HEK293 (cell line): Measurements from ENCODE around the gene PTMA.

Experiments
- FEZF1 ChIP-seq: fragments of 450-650 bp; formaldehyde crosslinking; IDR thresholded peaks from 2 replicates; pipeline ENCODE4 v1.5.1; 2016; ENCODE audit warnings: missing biosample characterization, missing genetic modification characterization
- GFI1B ChIP-seq: fragments of 450-650 bp; formaldehyde crosslinking; IDR thresholded peaks from 2 replicates; pipeline ENCODE4 v1.5.1; 2016; ENCODE audit warnings: missing biosample characterization, missing genetic modification characterization
- HOXC10 ChIP-seq: sonication (generic); formaldehyde crosslinking; IDR thresholded peaks from 2 replicates; pipeline ENCODE4 v1.8.1; 2023; ENCODE audit warnings: mild to moderate bottlenecking, missing genetic modification reagents
- IKZF3 ChIP-seq: fragments of 450-650 bp; IDR thresholded peaks from 2 replicates; pipeline ENCODE4 v1.5.0; 2018; ENCODE audit warnings: missing biosample characterization, mild to moderate bottlenecking, missing genetic modification characterization, moderate library complexity
- MEIS1 ChIP-seq: sonication (generic); formaldehyde crosslinking; IDR thresholded peaks from 2 replicates; pipeline ENCODE4 v1.8.1; 2022; ENCODE audit warnings: missing genetic modification reagents, mild to moderate bottlenecking, borderline replicate concordance
- MZF1 ChIP-seq: fragments of 450-650 bp; formaldehyde crosslinking; IDR thresholded peaks from 2 replicates; pipeline ENCODE4 v1.5.1; 2017; ENCODE audit warnings: missing biosample characterization, missing genetic modification characterization, borderline replicate concordance
- PBX3 ChIP-seq: sonication (generic); formaldehyde crosslinking; IDR thresholded peaks from 2 replicates; pipeline ENCODE4 v1.8.1; 2022; ENCODE audit warnings: mild to moderate bottlenecking, moderate library complexity, missing genetic modification reagents
- REST ChIP-seq: fragments of 450-650 bp; formaldehyde crosslinking; IDR thresholded peaks from 2 replicates; pipeline ENCODE4 v1.5.1; 2016; ENCODE audit warnings: missing biosample characterization, missing genetic modification characterization
- SP2 ChIP-seq: fragments of 450-650 bp; formaldehyde crosslinking; IDR thresholded peaks from 2 replicates; pipeline ENCODE4 v1.5.1; 2016; ENCODE audit warnings: missing biosample characterization, missing genetic modification characterization
- YY2 ChIP-seq: fragments of 450-650 bp; formaldehyde crosslinking; IDR thresholded peaks from 2 replicates; pipeline ENCODE4 v1.5.1; 2016; ENCODE audit warnings: missing biosample characterization, missing genetic modification characterization
- ZFHX2 ChIP-seq: fragments of 450-650 bp; formaldehyde crosslinking; conservative IDR thresholded peaks from 2 replicates; pipeline ENCODE4 v1.5.1; 2016; ENCODE audit warnings: missing biosample characterization, missing genetic modification characterization
- ZFP3 ChIP-seq: fragments of 450-650 bp; formaldehyde crosslinking; IDR thresholded peaks from 2 replicates; pipeline ENCODE4 v1.5.1; 2016; ENCODE audit warnings: low read depth, missing biosample characterization, missing genetic modification characterization
- ZNF140 ChIP-seq: fragments of 450-650 bp; formaldehyde crosslinking; IDR thresholded peaks from 2 replicates; pipeline ENCODE4 v1.5.1; 2016; ENCODE audit warnings: missing biosample characterization, missing genetic modification characterization
- ZNF157 ChIP-seq: fragments of 450-650 bp; formaldehyde crosslinking; IDR thresholded peaks from 2 replicates; pipeline ENCODE4 v1.5.1; 2016; ENCODE audit warnings: missing biosample characterization, missing genetic modification characterization
- ZNF16 ChIP-seq: fragments of 450-650 bp; formaldehyde crosslinking; IDR thresholded peaks from 2 replicates; pipeline ENCODE4 v1.5.1; 2016; ENCODE audit warnings: low read depth, missing biosample characterization, missing genetic modification characterization
- ZNF473 ChIP-seq: fragments of 450-650 bp; formaldehyde crosslinking; IDR thresholded peaks from 2 replicates; pipeline ENCODE4 v1.5.1; 2017; ENCODE audit warnings: missing biosample characterization, missing genetic modification characterization
- ZNF510 ChIP-seq: fragments of 450-650 bp; formaldehyde crosslinking; IDR thresholded peaks from 2 replicates; pipeline ENCODE4 v1.5.1; 2018; ENCODE audit warnings: mild to moderate bottlenecking, missing genetic modification characterization, missing biosample characterization; ENCODE audit not compliant: insufficient replicate concordance
- ZNF529 ChIP-seq: fragments of 450-650 bp; formaldehyde crosslinking; IDR thresholded peaks from 2 replicates; pipeline ENCODE4 v1.5.1; 2017; ENCODE audit warnings: missing genetic modification characterization, missing biosample characterization; ENCODE audit not compliant: insufficient replicate concordance
- ZNF544 ChIP-seq: fragments of 450-650 bp; formaldehyde crosslinking; IDR thresholded peaks from 2 replicates; pipeline ENCODE4 v1.5.0; 2017; ENCODE audit warnings: missing biosample characterization, missing genetic modification characterization
- ZNF549 ChIP-seq: fragments of 450-650 bp; IDR thresholded peaks from 2 replicates; pipeline ENCODE4 v1.5.1; 2018; ENCODE audit warnings: missing biosample characterization, missing genetic modification characterization, mild to moderate bottlenecking, inconsistent platforms, moderate library complexity
- ZNF555 ChIP-seq: fragments of 450-650 bp; formaldehyde crosslinking; conservative IDR thresholded peaks from 2 replicates; pipeline ENCODE4 v1.5.1; 2017; ENCODE audit warnings: missing biosample characterization, mild to moderate bottlenecking, missing genetic modification characterization, inconsistent platforms
- ZNF596 ChIP-seq: fragments of 450-650 bp; IDR thresholded peaks from 2 replicates; pipeline ENCODE4 v1.5.0; 2018; ENCODE audit warnings: missing biosample characterization, mild to moderate bottlenecking, missing genetic modification characterization, moderate library complexity
- ZNF629 ChIP-seq: fragments of 450-650 bp; formaldehyde crosslinking; IDR thresholded peaks from 2 replicates; pipeline ENCODE4 v1.5.1; 2017; ENCODE audit warnings: missing biosample characterization, missing genetic modification characterization
- ZNF76 ChIP-seq: fragments of 450-650 bp; formaldehyde crosslinking; IDR thresholded peaks from 2 replicates; pipeline ENCODE4; 2016; ENCODE audit warnings: low read depth, missing biosample characterization, missing genetic modification characterization, borderline replicate concordance
- ZNF785 ChIP-seq: fragments of 450-650 bp; formaldehyde crosslinking; IDR thresholded peaks from 2 replicates; pipeline ENCODE4 v1.5.1; 2016; ENCODE audit warnings: missing biosample characterization, missing genetic modification characterization
- TF ChIP-seq, protein P1 (sequence below): fragments of 450-650 bp; formaldehyde crosslinking; IDR thresholded peaks from 2 replicates; pipeline ENCODE4 v1.5.1; 2016; ENCODE audit warnings: missing biosample characterization, missing genetic modification characterization
- TF ChIP-seq, protein P2 (sequence below): fragments of 450-650 bp; formaldehyde crosslinking; IDR thresholded peaks from 2 replicates; pipeline ENCODE4 v1.5.1; 2017; ENCODE audit warnings: missing biosample characterization, missing genetic modification characterization
- TF ChIP-seq, protein P3 (sequence below): IDR thresholded peaks from 2 replicates; pipeline ENCODE4 v1.6.1; 2011; ENCODE audit warnings: mild to moderate bottlenecking, low read depth, low read length, borderline replicate concordance

Gene PTMA

DNA sequence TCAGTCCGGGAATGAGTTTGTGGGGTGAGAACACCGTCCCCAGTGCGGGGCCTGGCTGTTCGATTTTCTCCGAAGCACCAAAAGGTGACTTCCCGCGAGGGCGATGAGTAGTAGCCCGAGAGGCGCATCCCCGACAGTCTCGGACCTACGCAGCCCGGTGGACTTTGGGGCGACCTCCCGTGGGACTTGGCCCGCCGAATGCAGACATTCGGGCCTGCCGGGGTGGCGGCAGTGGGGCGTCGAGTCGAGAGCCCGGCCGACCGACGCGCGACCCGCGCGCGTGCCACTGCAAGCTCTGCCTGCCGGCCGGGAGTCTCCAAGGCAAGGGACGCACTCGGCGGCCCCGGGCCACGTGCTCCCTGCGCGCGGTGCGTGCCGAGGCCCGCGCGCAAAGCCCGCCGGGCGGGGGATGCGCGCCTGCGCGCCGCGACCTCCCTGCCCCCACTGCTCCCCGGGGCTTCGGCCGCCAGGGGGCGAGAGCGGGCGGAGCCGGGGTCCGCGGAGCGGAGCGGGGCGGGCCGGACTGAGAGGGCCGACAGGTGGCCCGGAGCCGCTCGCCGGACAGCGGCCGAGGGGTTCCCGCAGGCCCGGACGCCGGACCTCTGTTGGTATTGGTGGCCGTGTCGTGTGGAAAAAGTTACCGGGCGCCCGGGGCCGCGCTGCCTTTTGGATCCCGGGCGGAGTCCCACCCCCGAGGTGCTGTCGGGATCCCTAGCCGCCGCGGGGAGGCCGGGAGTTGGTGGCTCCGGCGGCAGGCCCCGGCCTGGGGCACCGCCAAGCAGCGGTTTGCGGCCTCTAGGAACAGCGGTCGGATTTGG, 1.9 kb downstream of the PTMA start (continued):
- peak; percentile 81 for TF ChIP-seq ZNF76 (tag by site-specific recombination)
- no peak for TF ChIP-seq ZNF529 (tag by site-specific recombination)
- TF ChIP-seq ZNF157 (tag by site-specific recombination) = no peak
- TF ChIP-seq, protein P1, sequence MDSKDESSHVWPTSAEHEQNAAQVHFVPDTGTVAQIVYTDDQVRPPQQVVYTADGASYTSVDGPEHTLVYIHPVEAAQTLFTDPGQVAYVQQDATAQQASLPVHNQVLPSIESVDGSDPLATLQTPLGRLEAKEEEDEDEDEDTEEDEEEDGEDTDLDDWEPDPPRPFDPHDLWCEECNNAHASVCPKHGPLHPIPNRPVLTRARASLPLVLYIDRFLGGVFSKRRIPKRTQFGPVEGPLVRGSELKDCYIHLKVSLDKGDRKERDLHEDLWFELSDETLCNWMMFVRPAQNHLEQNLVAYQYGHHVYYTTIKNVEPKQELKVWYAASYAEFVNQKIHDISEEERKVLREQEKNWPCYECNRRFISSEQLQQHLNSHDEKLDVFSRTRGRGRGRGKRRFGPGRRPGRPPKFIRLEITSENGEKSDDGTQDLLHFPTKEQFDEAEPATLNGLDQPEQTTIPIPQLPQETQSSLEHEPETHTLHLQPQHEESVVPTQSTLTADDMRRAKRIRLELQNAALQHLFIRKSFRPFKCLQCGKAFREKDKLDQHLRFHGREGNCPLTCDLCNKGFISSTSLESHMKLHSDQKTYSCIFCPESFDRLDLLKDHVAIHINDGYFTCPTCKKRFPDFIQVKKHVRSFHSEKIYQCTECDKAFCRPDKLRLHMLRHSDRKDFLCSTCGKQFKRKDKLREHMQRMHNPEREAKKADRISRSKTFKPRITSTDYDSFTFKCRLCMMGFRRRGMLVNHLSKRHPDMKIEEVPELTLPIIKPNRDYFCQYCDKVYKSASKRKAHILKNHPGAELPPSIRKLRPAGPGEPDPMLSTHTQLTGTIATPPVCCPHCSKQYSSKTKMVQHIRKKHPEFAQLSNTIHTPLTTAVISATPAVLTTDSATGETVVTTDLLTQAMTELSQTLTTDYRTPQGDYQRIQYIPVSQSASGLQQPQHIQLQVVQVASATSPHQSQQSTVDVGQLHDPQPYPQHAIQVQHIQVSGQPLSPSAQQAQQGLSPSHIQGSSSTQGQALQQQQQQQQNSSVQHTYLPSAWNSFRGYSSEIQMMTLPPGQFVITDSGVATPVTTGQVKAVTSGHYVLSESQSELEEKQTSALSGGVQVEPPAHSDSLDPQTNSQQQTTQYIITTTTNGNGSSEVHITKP (tag by site-specific recombination) = no peak
- TF ChIP-seq ZNF473 (tag by site-specific recombination) = no peak
- TF ChIP-seq ZFHX2 = no peak
- TF ChIP-seq MZF1 (tag by site-specific recombination) = no peak
- TF ChIP-seq ZNF510 = no peak
- TF ChIP-seq, protein P2, sequence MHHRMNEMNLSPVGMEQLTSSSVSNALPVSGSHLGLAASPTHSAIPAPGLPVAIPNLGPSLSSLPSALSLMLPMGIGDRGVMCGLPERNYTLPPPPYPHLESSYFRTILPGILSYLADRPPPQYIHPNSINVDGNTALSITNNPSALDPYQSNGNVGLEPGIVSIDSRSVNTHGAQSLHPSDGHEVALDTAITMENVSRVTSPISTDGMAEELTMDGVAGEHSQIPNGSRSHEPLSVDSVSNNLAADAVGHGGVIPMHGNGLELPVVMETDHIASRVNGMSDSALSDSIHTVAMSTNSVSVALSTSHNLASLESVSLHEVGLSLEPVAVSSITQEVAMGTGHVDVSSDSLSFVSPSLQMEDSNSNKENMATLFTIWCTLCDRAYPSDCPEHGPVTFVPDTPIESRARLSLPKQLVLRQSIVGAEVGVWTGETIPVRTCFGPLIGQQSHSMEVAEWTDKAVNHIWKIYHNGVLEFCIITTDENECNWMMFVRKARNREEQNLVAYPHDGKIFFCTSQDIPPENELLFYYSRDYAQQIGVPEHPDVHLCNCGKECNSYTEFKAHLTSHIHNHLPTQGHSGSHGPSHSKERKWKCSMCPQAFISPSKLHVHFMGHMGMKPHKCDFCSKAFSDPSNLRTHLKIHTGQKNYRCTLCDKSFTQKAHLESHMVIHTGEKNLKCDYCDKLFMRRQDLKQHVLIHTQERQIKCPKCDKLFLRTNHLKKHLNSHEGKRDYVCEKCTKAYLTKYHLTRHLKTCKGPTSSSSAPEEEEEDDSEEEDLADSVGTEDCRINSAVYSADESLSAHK (tag by site-specific recombination) = peak; percentile 26; the same call in 1 of the 2 replicates
- TF ChIP-seq ZNF16 (tag by site-specific recombination) = no peak
- TF ChIP-seq SP2 (tag by site-specific recombination) = no peak
- no peak for TF ChIP-seq ZFP3 (tag by site-specific recombination)
- TF ChIP-seq ZNF549 (tag by site-specific recombination) = no peak
- TF ChIP-seq ZNF629 = peak; percentile 22; the same call in 1 of the 2 replicates
- peak; percentile 83; the same call in 1 of the 2 replicates for TF ChIP-seq HOXC10 (CRISPR knock-in tag)
- TF ChIP-seq ZNF596 (tag by site-specific recombination) = no peak
- TF ChIP-seq GFI1B = no peak
- TF ChIP-seq ZNF544 (tag by site-specific recombination) = no peak
- no peak for TF ChIP-seq ZNF785 (tag by site-specific recombination)
- TF ChIP-seq MEIS1 = no peak
- TF ChIP-seq REST = no peak
- no peak for TF ChIP-seq ZNF555 (tag by site-specific recombination)
- TF ChIP-seq, protein P3, sequence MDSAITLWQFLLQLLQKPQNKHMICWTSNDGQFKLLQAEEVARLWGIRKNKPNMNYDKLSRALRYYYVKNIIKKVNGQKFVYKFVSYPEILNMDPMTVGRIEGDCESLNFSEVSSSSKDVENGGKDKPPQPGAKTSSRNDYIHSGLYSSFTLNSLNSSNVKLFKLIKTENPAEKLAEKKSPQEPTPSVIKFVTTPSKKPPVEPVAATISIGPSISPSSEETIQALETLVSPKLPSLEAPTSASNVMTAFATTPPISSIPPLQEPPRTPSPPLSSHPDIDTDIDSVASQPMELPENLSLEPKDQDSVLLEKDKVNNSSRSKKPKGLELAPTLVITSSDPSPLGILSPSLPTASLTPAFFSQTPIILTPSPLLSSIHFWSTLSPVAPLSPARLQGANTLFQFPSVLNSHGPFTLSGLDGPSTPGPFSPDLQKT = no peak; the same call in 1 of the 2 replicates
- TF ChIP-seq IKZF3 = no peak
- peak; percentile 88 for TF ChIP-seq PBX3 (CRISPR knock-in tag)
- no peak for TF ChIP-seq YY2 (tag by site-specific recombination)
- no peak for TF ChIP-seq ZNF140
- no peak for TF ChIP-seq FEZF1
